ENCODE data around the gene SPTBN5.

Gene SPTBN5

GRCh38 chr15:41941644-41942415, 48.0 kb upstream of the SPTBN5 start:
- TF ChIP-seq PPARA (CRISPR knock-in tag; IDR thresholded peaks at IDR 0.05; ENCODE audit: borderline replicate concordance) = no peak
- TF ChIP-seq ISL1 (CRISPR knock-in tag; IDR thresholded peaks at IDR 0.05) = no peak
- TF ChIP-seq PATZ1 (CRISPR knock-in tag; IDR thresholded peaks at IDR 0.05; ENCODE audit: borderline replicate concordance) = no peak
- no peak for TF ChIP-seq BACH2 (CRISPR knock-in tag; IDR thresholded peaks at IDR 0.05; ENCODE audit: borderline replicate concordance)
- TF ChIP-seq ARNTL (CRISPR knock-in tag; IDR thresholded peaks at IDR 0.05; ENCODE audit: borderline replicate concordance, low read depth) = no peak
- no peak for TF ChIP-seq ZNF70 (CRISPR knock-in tag; IDR thresholded peaks at IDR 0.05)
- no peak for TF ChIP-seq RARB (CRISPR knock-in tag; IDR thresholded peaks at IDR 0.05)
- no peak for TF ChIP-seq CSRNP3 (CRISPR knock-in tag; IDR thresholded peaks at IDR 0.05)
- no peak for TF ChIP-seq TOX (CRISPR knock-in tag; IDR thresholded peaks at IDR 0.05; ENCODE audit: borderline replicate concordance)
- no peak for TF ChIP-seq TSHZ2 (CRISPR knock-in tag; IDR thresholded peaks at IDR 0.05)
- TF ChIP-seq POU6F1 (CRISPR knock-in tag; IDR thresholded peaks at IDR 0.05; ENCODE audit: borderline replicate concordance, low read depth) = no peak
- no peak for TF ChIP-seq ZNF565 (CRISPR knock-in tag; conservative IDR thresholded peaks at IDR 0.05; ENCODE audit: low read depth)
- TF ChIP-seq SNAI2 (CRISPR knock-in tag; IDR thresholded peaks at IDR 0.05) = no peak
- ATAC-seq = no peak

- TF ChIP-seq GLIS3 (CRISPR knock-in tag; IDR thresholded peaks at IDR 0.05) (no peak), ZNF8 (CRISPR knock-in tag; IDR thresholded peaks at IDR 0.05) (no peak), ISL1 (CRISPR knock-in tag; IDR thresholded peaks at IDR 0.05) (no peak), ZNF565 (CRISPR knock-in tag; conservative IDR thresholded peaks at IDR 0.05; ENCODE audit: low read depth) (no peak)
- peak; percentile 37 for ATAC-seq
Measured at GRCh38 chr15:41940441-41940857, 46.6 kb upstream of the SPTBN5 start.

GRCh38 chr15:41939986-41940385, 46.1 kb upstream of the SPTBN5 start:
- ATAC-seq = no peak
- TF ChIP-seq RARB (CRISPR knock-in tag; IDR thresholded peaks at IDR 0.05) = no peak
- no peak for TF ChIP-seq ZNF565 (CRISPR knock-in tag; conservative IDR thresholded peaks at IDR 0.05; ENCODE audit: low read depth)
- no peak for TF ChIP-seq TSHZ2 (CRISPR knock-in tag; IDR thresholded peaks at IDR 0.05)
- TF ChIP-seq ZNF70 (CRISPR knock-in tag; IDR thresholded peaks at IDR 0.05) = no peak
- TF ChIP-seq TOX (CRISPR knock-in tag; IDR thresholded peaks at IDR 0.05; ENCODE audit: borderline replicate concordance) = no peak
- no peak for TF ChIP-seq ESRRG (CRISPR knock-in tag; IDR thresholded peaks at IDR 0.05)
- no peak for TF ChIP-seq ZC3H10 (CRISPR knock-in tag; IDR thresholded peaks at IDR 0.05)
- no peak for TF ChIP-seq PATZ1 (CRISPR knock-in tag; IDR thresholded peaks at IDR 0.05; ENCODE audit: borderline replicate concordance)
- no peak for TF ChIP-seq POU6F1 (CRISPR knock-in tag; IDR thresholded peaks at IDR 0.05; ENCODE audit: borderline replicate concordance, low read depth)
- TF ChIP-seq ARNTL (CRISPR knock-in tag; IDR thresholded peaks at IDR 0.05; ENCODE audit: borderline replicate concordance, low read depth) = no peak
- TF ChIP-seq PPARA (CRISPR knock-in tag; IDR thresholded peaks at IDR 0.05; ENCODE audit: borderline replicate concordance) = no peak
- TF ChIP-seq ZNF8 (CRISPR knock-in tag; IDR thresholded peaks at IDR 0.05) = no peak
- no peak for TF ChIP-seq GLIS3 (CRISPR knock-in tag; IDR thresholded peaks at IDR 0.05)
- TF ChIP-seq CSRNP3 (CRISPR knock-in tag; IDR thresholded peaks at IDR 0.05) = no peak
